Measurements from ENCODE around the gene IL6R.

- TF ChIP-seq CTCF (IDR thresholded peaks at IDR 0.05) (no peak), POLR2AphosphoS5 (IDR thresholded peaks at IDR 0.05) (no peak), POLR2A (IDR thresholded peaks at IDR 0.05) (no peak), EP300 (IDR thresholded peaks at IDR 0.05) (no peak)
Observed at GRCh38 chr1:154422521-154422920, 17.4 kb downstream of the IL6R start.

Measured in suprapubic skin (tissue), 4 donors.